Measurements from ENCODE around the gene NPLOC4.
"Not testable (repeated sequence)": the region's sequence is repeated elsewhere in the genome, so short reads cannot be mapped to it uniquely, and the experiment has no call there.

The NPLOC4 gene

GRCh38 chr17:81636505-81637288 is at the start of gene NPLOC4, which contains the start of gene TSPAN10:
Gene NPLOC4 (minus strand): TSS chr17:81637112. CDS start chr17:81636930, 182 bp downstream.
Gene TSPAN10 (plus strand): TSS chr17:81637196. CDS start chr17:81642413, 5,217 bp downstream.
- Mint-ChIP-seq H3K4me1 (peaks cover 18% of the 10 kb centered on the region), H3K27ac (peak within 1 kb of the TSS; percentile 96), H3K4me3 (peak within 1 kb of the TSS; percentile 99), H3K9me3 (no peaks in the 10 kb centered on the region), H3K36me3 (peaks cover 6% of the 10 kb centered on the region), H3K27me3 (no peaks in the 10 kb centered on the region)

GRCh38 chr17:81686614-81687013 is 49.7 kb upstream of the NPLOC4 start:
- Mint-ChIP-seq H3K9me3 (no peaks in the 10 kb centered on the region), H3K36me3 (peaks cover 7% of the 10 kb centered on the region), H3K4me3 (no peak overlapping the region), H3K4me1 (peaks cover 43% of the 10 kb centered on the region), H3K27ac (no peak overlapping the region), H3K27me3 (no peaks in the 10 kb centered on the region)

DNA sequence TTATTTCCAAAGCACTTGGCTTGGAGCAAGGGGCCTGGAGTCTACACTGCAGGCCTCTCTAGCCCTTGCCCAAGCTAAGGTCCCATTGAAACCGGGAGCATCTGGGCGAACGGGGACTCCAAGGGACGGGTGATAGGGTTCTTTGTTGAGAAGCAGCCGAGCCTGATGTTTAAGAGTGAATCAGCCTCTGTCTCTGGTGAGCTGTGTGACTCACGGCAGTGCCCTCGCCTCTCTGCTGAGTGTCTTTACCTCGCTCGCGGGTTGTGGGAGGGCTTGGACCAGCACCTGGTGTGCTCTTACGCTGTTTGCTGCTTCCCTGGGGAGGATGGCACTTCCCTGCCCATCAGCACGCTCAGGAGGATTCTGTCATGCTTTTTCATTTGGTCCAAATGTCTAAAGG is 48.2 kb upstream of the NPLOC4 start:
- H3K9me3 Mint-ChIP-seq, result no peaks in the 10 kb centered on the region
- H3K27me3 Mint-ChIP-seq, result no peaks in the 10 kb centered on the region
- H3K4me3 Mint-ChIP-seq, result peak overlapping the region; percentile 92
- H3K27ac Mint-ChIP-seq, result peak overlapping the region; percentile 76
- H3K36me3 Mint-ChIP-seq, result peaks cover 7% of the 10 kb centered on the region
- peaks cover 43% of the 10 kb centered on the region for H3K4me1 Mint-ChIP-seq

GRCh38 chr17:81684442-81684911 is 47.6 kb upstream of the NPLOC4 start:
- Mint-ChIP-seq H3K36me3 (peaks cover 7% of the 10 kb centered on the region), H3K4me1 (peaks cover 42% of the 10 kb centered on the region), H3K27me3 (no peaks in the 10 kb centered on the region), H3K9me3 (no peaks in the 10 kb centered on the region), H3K27ac (peak overlapping the region; percentile 76), H3K4me3 (peak overlapping the region; percentile 92)

- H3K4me3 Mint-ChIP-seq, result peak within 1 kb of the TSS; percentile 94
- peak within 1 kb of the TSS; percentile 98 for H3K27ac Mint-ChIP-seq
- peaks cover 39% of the 10 kb centered on the region for H3K4me1 Mint-ChIP-seq
- H3K36me3 Mint-ChIP-seq, result peaks cover 7% of the 10 kb centered on the region
- H3K9me3 Mint-ChIP-seq, result no peaks in the 10 kb centered on the region
- H3K27me3 Mint-ChIP-seq, result no peaks in the 10 kb centered on the region
Observed at GRCh38 chr17:81683584-81684441, 46.9 kb upstream of the NPLOC4 start, which contains the start of the genes ARL16 and HGS. Gene ARL16 (minus strand): TSS chr17:81683797. CDS start chr17:81683753, 44 bp downstream. Gene HGS (plus strand): TSS chr17:81684011. CDS start chr17:81684067, 56 bp downstream.

- peaks cover 7% of the 10 kb centered on the region for H3K36me3 Mint-ChIP-seq
- peaks cover 39% of the 10 kb centered on the region for H3K4me1 Mint-ChIP-seq
Observed at GRCh38 chr17:81683208-81683583, 46.3 kb upstream of the NPLOC4 start.

DNA sequence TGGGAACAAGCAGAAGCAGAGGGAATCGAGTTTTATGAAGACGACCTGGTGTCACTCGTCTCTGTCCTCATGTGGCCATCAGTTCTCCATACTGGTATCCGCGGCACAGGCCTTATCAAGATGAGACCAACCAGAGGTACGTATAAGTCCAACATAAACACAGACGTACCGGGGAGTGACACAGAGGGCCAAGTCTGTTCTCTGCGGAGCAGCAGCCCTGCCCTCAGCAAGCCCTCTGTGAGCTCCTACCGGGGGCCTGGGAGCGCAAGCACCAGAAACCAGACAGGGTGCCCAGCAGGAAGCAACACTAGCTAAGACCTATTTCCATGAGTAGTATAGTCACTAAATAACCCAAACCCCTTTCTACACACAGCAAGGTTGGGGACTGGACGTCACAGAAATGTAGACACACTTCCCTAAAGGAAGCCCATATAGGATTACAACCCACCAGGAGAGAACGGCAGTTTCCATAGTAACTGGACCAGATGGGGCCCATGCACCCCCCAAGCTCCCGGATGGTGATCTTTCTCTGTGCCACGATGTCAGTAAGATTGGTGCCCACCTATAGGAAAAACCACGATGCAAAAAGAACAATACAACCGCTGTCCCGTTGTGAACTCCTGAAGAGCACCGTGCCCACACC is 45.8 kb upstream of the NPLOC4 start:
- Mint-ChIP-seq H3K4me3 (peak overlapping the region; percentile 94), H3K27me3 (no peaks in the 10 kb centered on the region), H3K27ac (peak overlapping the region; percentile 30), H3K4me1 (peaks cover 39% of the 10 kb centered on the region), H3K9me3 (no peaks in the 10 kb centered on the region), H3K36me3 (peaks cover 7% of the 10 kb centered on the region)

More at GRCh38 chr17:81683208-81683583, 46.3 kb upstream of the NPLOC4 start:
- Mint-ChIP-seq H3K4me3 (peak overlapping the region; percentile 94), H3K9me3 (no peaks in the 10 kb centered on the region), H3K27ac (peak overlapping the region; percentile 30), H3K27me3 (no peaks in the 10 kb centered on the region)

- no peaks in the 10 kb centered on the region for H3K27me3 Mint-ChIP-seq
- H3K27ac Mint-ChIP-seq, result no peak overlapping the region
- H3K36me3 Mint-ChIP-seq, result peaks cover 3% of the 10 kb centered on the region
- H3K4me3 Mint-ChIP-seq, result peak overlapping the region; percentile 11
- H3K9me3 Mint-ChIP-seq, result no peaks in the 10 kb centered on the region
- peaks cover 32% of the 10 kb centered on the region for H3K4me1 Mint-ChIP-seq
Observed at GRCh38 chr17:81681672-81682071, 44.8 kb upstream of the NPLOC4 start.

DNA sequence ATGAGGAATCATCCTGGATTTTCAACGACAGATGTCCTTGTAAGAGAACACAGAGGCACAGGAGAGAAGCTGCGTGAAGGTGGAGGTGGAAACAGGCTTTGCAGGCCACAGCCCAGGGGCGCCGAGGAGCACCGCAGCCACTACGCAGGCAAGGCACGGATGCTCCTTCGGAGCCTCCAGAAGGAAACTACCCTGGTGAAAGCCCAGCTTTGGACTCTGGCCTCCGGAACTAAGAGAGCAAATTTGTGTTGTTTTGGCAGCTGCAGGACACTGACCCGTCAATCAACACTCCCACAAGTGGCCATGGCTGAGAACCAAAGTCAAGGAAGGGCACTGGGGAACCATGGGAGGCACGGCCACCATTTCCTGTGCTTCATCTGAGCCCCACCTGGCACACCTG is 43.2 kb upstream of the NPLOC4 start:
- H3K9me3 Mint-ChIP-seq, result no peaks in the 10 kb centered on the region
- H3K4me1 Mint-ChIP-seq, result peaks cover 27% of the 10 kb centered on the region
- H3K36me3 Mint-ChIP-seq, result no peaks in the 10 kb centered on the region
- no peaks in the 10 kb centered on the region for H3K27me3 Mint-ChIP-seq
- peak overlapping the region; percentile 9 for H3K4me3 Mint-ChIP-seq
- no peak overlapping the region for H3K27ac Mint-ChIP-seq

GRCh38 chr17:81676906-81677305 is 40.0 kb upstream of the NPLOC4 start:
- Mint-ChIP-seq H3K27ac (no peak overlapping the region), H3K27me3 (no peaks in the 10 kb centered on the region), H3K36me3 (no peaks in the 10 kb centered on the region), H3K4me3 (no peak overlapping the region), H3K9me3 (no peaks in the 10 kb centered on the region), H3K4me1 (peaks cover 6% of the 10 kb centered on the region)

GRCh38 chr17:81675515-81676221 is 38.8 kb upstream of the NPLOC4 start:
- H3K27me3 Mint-ChIP-seq, H3K36me3 Mint-ChIP-seq, H3K4me3 Mint-ChIP-seq, H3K27ac Mint-ChIP-seq, H3K4me1 Mint-ChIP-seq, H3K9me3 Mint-ChIP-seq: not testable (repeated sequence)

- Mint-ChIP-seq H3K4me3 (no peak overlapping the region), H3K9me3 (no peaks in the 10 kb centered on the region), H3K27ac (no peak overlapping the region), H3K4me1 (peaks cover 10% of the 10 kb centered on the region), H3K36me3 (peaks cover 1% of the 10 kb centered on the region), H3K27me3 (no peaks in the 10 kb centered on the region)
Observed at GRCh38 chr17:81673561-81674258, 36.8 kb upstream of the NPLOC4 start.

DNA sequence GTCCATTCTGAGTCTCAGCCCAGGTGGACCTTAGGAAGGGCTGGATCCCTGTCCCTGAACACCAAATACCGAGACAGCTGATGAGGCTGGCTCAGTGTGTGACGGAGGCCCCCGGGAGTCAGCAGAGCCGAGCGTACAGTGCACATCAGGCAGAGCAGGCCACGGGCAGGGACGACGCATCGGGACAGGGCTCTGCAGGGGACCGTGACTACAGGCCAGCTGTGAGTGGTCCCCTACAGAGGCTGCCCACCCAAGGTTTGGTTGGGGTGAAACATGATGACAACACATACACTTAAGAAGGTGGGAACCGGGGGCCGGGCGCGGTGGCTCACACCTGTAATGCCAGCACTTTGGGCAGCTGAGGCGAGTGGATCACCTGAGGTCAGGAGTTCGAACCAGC is 36.0 kb upstream of the NPLOC4 start:
- Mint-ChIP-seq H3K27me3 (no peaks in the 10 kb centered on the region), H3K27ac (no peak overlapping the region), H3K36me3 (peaks cover 3% of the 10 kb centered on the region), H3K4me1 (peaks cover 17% of the 10 kb centered on the region), H3K9me3 (no peaks in the 10 kb centered on the region), H3K4me3 (no peak overlapping the region)

GRCh38 chr17:81672504-81672903 is 35.6 kb upstream of the NPLOC4 start:
- peaks cover 3% of the 10 kb centered on the region for H3K36me3 Mint-ChIP-seq
- no peaks in the 10 kb centered on the region for H3K9me3 Mint-ChIP-seq
- H3K4me3 Mint-ChIP-seq, result no peak overlapping the region
- H3K27ac Mint-ChIP-seq, result no peak overlapping the region
- peaks cover 21% of the 10 kb centered on the region for H3K4me1 Mint-ChIP-seq
- H3K27me3 Mint-ChIP-seq, result no peaks in the 10 kb centered on the region

Data from activated naive CD4-positive, alpha-beta T cell treated with anti-CD3 and anti-CD28 coated beads, Interleukin-2, amount 50 U/mL, for 24 hours (primary cell).